ENCODE results near the gene SCYGR1. TPM values are rescaled to one million over a fixed set of nuclear protein-coding genes. Genes with fewer than 3 reads are reported as not detected.

SCYGR1 gene
- total and polyA plus RNA-seq, 2 of the 13 experiments (the other 11 are each of a cell fraction or from before 2014, with no cell fraction given): not detected

- TF ChIP-seq, protein P1, sequence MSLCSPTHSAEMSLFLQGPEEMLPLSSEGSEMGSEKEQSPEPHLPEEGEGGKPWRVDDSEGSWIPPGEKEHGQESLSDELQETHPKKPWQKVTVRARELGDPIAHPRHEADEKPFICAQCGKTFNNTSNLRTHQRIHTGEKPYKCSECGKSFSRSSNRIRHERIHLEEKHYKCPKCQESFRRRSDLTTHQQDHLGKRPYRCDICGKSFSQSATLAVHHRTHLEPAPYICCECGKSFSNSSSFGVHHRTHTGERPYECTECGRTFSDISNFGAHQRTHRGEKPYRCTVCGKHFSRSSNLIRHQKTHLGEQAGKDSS (CRISPR knock-in tag; IDR thresholded peaks at IDR 0.05; ENCODE audit: borderline replicate concordance, low read depth): no peak
- TF ChIP-seq TCF7L2 (IDR thresholded peaks at IDR 0.05; ENCODE audit: low read depth, low read length): no peak
- no peak for TF ChIP-seq ZKSCAN1 (IDR thresholded peaks at IDR 0.05; ENCODE audit: low read length)
Measured at GRCh38 chr2:227411320-227411989, 23.7 kb upstream of the SCYGR1 start (continued).

DNA sequence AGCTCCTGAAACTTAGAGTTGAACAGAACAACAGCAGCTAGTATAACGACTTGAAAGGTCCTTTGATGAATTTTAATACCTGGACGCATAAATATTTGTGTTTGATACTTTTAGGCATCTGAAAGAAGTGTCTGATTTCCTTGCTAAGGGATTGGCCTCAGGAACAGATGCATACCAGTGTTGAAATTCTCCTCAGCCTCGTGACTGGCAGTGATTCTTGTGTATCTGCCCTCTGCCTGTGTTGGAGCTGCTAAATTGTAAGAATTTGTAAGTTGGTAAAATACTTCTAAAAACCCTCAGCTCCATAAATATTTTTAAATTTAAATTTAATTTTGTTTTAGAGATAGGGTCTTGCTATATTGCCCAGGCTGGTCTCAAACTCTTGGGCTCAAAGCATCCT lies 22.4 kb upstream of the SCYGR1 start:
- Histone ChIP-seq H3K36me3 (replicated peaks in 1 of 2; ENCODE audit: control insufficient read depth in 1 of 2, insufficient read depth in 2 of 2, low read length in 2 of 2) (no peaks in the 10 kb centered on the region), H3K9me3 (ENCODE audit: low read length) (no peaks in the 10 kb centered on the region), H3K79me2 (ENCODE audit: insufficient read depth, low read length) (no peaks in the 10 kb centered on the region), H4K20me1 (ENCODE audit: insufficient read depth, low read length) (no peaks in the 10 kb centered on the region), H3K4me2 (ENCODE audit: low read depth, low read length) (no peak overlapping the region), H2AFZ (ENCODE audit: low read length) (no peak overlapping the region), H3K4me1 (ENCODE audit: insufficient read depth, low read length) (peaks cover 34% of the 10 kb centered on the region), H3K4me3 (replicated peaks in 1 of 3; ENCODE audit: insufficient read depth in 1 of 3, low read depth in 2 of 3, low read length in 3 of 3) (no peak overlapping the region), H3K9ac (ENCODE audit: insufficient read depth, low read depth, low read length) (no peak overlapping the region), H3K27ac (ENCODE audit: extremely low read length, insufficient read depth, low read length) (no peak overlapping the region), H3K27me3 (ENCODE audit: control insufficient read depth in 1 of 2, insufficient read depth in 2 of 2, low read length in 2 of 2) (no peaks in the 10 kb centered on the region)
- ChIA-PET CTCF (ENCODE audit: low intra/inter-chr PET ratio, low total read pairs) (no interaction called here), POLR2A (no interaction called here)
- no TSS peak for BruUV-seq (replicated peaks)
- TF ChIP-seq ZNF709 (CRISPR knock-in tag; IDR thresholded peaks at IDR 0.05) (no peak), THAP11 (CRISPR knock-in tag; IDR thresholded peaks at IDR 0.05) (no peak), KDM4B (CRISPR knock-in tag; IDR thresholded peaks at IDR 0.05) (no peak), SIN3A (IDR thresholded peaks at IDR 0.05; ENCODE audit: borderline replicate concordance, low read depth, low read length) (no peak), FOXA1 (IDR thresholded peaks at IDR 0.05) (no peak), FOXA1 (CRISPR knock-in tag; IDR thresholded peaks at IDR 0.05) (no peak), ZNF766 (CRISPR knock-in tag; IDR thresholded peaks at IDR 0.05; ENCODE audit: borderline replicate concordance) (no peak), ZNF556 (CRISPR knock-in tag; IDR thresholded peaks at IDR 0.05; ENCODE audit: borderline replicate concordance) (no peak)
- intact Hi-C loops (cut with micrococcal nuclease; ENCODE audit: unreplicated experiment) (no loop called here), in situ Hi-C loops (cut with HindIII; ENCODE audit: extremely low pct_ligation_motif_present, low pct_unique_long_range_greater_than_20kb) (no loop called here)
- no peak for DNase-seq (ENCODE audit: low spot score)
- no peak for FAIRE-seq
- no peak for ATAC-seq
- WGBS (ENCODE audit: low lambda C conversion rate): 78% methylated on average over 3 of the region's 3 CpGs

All from HepG2 (cell line).